Right renal cortex interstitium (tissue), 3 donors: ENCODE results near the gene LEMD2. TPM values are rescaled to one million over a fixed set of nuclear protein-coding genes. Genes with fewer than 3 reads are reported as not detected.
"Not testable (repeated sequence)": the region's sequence is repeated elsewhere in the genome, so short reads cannot be mapped to it uniquely, and the experiment has no call there.

Experiments
- DNase-seq, 3 donors: peaks; one replicate each; pipeline ENCODE4 v3.0.0-alpha.2; 2013; ENCODE audit warnings: low read depth in 3 of 3, low spot score in 2 of 3
- polyA plus RNA-seq, 3 donors: library from polyadenylated mRNA; unstranded; fragments of 120-200 nt; gene quantifications; one replicate each; pipeline ENCODE4 v1.2.1, GENCODE V29; 2013; ENCODE audit not compliant: insufficient read length in 3 of 3

The LEMD2 gene
- 10 to 100 TPM; 60.8 to 66.6 (median 62.3) TPM for polyA plus RNA-seq

- DNase-seq, result peak; percentile 83 to 87 (median 86)
Observed at GRCh38 chr6:33788694-33789549, at the start of gene LEMD2. LEMD2 (minus strand) TSS chr6:33789130; CDS start chr6:33789116, 14 bp downstream.

GRCh38 chr6:33837971-33838665, 49.2 kb upstream of the LEMD2 start:
- DNase-seq, result no peak

- DNase-seq, result no peak
Observed at GRCh38 chr6:33836806-33837469, 48.0 kb upstream of the LEMD2 start.

GRCh38 chr6:33834401-33835392, 45.8 kb upstream of the LEMD2 start:
- DNase-seq, result no peak

- no peak for DNase-seq
Observed at GRCh38 chr6:33833599-33833998, 44.7 kb upstream of the LEMD2 start.

- not testable (repeated sequence) for DNase-seq
Observed at GRCh38 chr6:33832831-33833230, 43.9 kb upstream of the LEMD2 start.

- not testable (repeated sequence) for DNase-seq
Observed at GRCh38 chr6:33831725-33832124, 42.8 kb upstream of the LEMD2 start.

- no peak for DNase-seq
Observed at GRCh38 chr6:33830635-33831240, 41.8 kb upstream of the LEMD2 start.

GRCh38 chr6:33828764-33829731, 40.1 kb upstream of the LEMD2 start:
- DNase-seq, result no peak

GRCh38 chr6:33828452-33828763, 39.5 kb upstream of the LEMD2 start:
- no peak for DNase-seq

- DNase-seq, result no peak
Observed at GRCh38 chr6:33827546-33828451, 38.9 kb upstream of the LEMD2 start.

- no peak for DNase-seq
Observed at GRCh38 chr6:33826537-33826936, 37.6 kb upstream of the LEMD2 start.

- no peak for DNase-seq
Observed at GRCh38 chr6:33824461-33825154, 35.7 kb upstream of the LEMD2 start.

GRCh38 chr6:33823806-33824205, 34.9 kb upstream of the LEMD2 start:
- no peak for DNase-seq

- no peak for DNase-seq
Observed at GRCh38 chr6:33822575-33823395, 33.9 kb upstream of the LEMD2 start.
